Skeletal muscle cell (primary cell): ENCODE data around the gene WDR18.

Experiments used
- DNase-seq: peaks from one replicate; pipeline ENCODE4 v3.0.0-alpha.2; 2010; ENCODE audit warnings: low read depth
- H3K4me3 ChIP-seq: 2 replicates; pipeline ENCODE4 v1.5.1; 2011; ENCODE audit warnings: low read depth, mild to moderate bottlenecking, control low read depth, low read length, moderate library complexity

WDR18 gene

GRCh38 chr19:988081-988480 is 3.9 kb downstream of the WDR18 start:
- H3K4me3 ChIP-seq = no peak overlapping the region
- DNase-seq = no peak

DNA sequence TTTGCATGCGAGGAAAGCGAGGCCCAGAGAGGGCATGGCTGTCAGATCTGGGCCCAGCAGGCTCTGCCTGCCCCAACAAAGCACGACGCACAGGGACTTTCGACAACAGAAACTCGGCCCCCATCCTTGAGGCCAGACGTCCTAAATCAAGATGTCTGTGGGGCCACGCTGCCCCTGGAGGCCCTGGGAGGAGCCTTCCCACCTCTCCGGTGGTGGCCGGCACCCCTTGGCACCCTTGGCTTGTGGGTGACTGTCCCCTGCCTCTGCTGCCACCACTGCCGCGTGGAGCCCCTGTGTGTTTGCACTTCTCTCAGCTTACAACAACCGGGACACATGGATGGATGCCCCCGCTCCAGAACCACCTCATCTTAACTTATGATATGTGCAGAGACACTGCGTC is 4.4 kb downstream of the WDR18 start:
- H3K4me3 ChIP-seq = no peak overlapping the region

GRCh38 chr19:989381-990081 is 5.4 kb downstream of the WDR18 start:
- no peak for DNase-seq
- no peak overlapping the region for H3K4me3 ChIP-seq

More for the DNA sequence above, 4.4 kb downstream of the WDR18 start:
- no peak for DNase-seq

GRCh38 chr19:990119-990571 is 6.0 kb downstream of the WDR18 start:
- H3K4me3 ChIP-seq = no peak overlapping the region
- DNase-seq = no peak

GRCh38 chr19:990746-991145 is 6.6 kb downstream of the WDR18 start:
- H3K4me3 ChIP-seq = no peak overlapping the region
- no peak for DNase-seq

DNA sequence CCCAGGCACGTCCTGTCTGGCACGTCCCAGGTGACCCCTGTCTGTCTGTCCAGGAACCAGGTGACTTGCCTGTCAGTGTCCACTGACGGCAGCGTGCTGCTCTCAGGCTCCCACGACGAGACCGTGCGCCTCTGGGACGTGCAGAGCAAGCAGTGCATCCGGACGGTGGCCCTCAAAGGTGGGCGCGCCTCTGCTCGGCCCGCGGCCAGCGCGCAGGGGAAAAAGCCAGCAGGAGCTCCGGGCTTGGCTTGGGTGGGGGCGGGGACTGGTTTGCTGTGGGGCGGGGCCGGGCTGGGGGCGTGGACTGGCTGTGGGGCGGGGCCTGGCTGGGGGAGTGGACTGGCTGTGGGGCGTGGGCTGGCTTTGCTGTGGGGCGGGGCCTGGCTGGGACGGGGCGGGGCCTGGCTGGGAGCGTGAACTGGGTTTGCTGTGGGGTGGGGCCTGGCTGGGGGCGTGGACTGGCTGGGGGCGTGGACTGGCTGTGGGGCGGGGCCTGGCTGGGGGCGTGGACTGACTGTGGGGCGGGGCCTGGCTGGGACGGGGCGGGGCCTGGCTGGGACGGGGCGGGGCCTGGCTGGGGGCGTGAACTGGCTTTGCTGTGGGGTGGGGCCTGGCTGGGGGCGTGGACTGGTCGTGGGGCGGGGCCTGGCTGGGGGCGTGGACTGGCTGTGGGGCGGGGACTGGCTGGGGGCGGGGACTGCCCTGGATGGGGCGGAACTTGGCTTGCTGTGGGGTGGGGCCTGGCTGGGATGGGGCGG is 7.2 kb downstream of the WDR18 start:
- no peak overlapping the region for H3K4me3 ChIP-seq
- DNase-seq = peak; percentile 17

DNA sequence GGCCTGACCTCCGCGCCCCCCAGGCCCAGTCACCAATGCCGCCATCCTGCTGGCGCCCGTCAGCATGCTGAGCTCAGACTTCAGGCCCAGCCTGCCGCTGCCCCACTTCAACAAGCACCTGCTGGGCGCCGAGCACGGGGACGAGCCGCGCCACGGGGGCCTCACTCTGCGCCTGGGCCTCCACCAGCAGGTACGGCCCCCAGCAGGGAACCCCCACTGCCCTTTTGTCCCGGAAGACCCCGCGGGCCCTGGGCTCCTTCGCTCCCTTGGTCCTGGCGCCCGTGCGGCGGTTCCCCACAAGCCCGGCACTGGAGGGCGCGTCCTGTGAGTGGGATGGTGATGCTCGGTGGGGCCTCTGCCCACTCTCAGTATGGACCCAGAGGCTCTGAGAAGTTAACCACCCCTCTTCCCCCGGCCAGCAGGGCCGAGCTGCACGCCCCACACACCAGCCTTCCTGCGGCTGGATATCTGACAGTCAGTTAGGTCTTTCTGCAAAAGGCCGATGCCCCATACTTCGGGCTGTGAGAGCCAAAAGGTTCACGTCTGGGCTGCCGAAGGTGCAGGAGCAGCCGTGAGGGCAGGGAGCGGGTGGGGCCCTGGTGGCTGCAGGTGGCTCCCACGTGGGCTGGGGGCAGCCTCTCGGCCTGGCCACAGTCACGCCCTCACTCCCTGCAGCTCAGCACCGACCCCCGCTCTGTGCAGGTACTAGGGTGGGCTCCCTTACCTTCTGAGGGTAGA is 8.0 kb downstream of the WDR18 start:
- DNase-seq = no peak
- H3K4me3 ChIP-seq = no peak overlapping the region

DNA sequence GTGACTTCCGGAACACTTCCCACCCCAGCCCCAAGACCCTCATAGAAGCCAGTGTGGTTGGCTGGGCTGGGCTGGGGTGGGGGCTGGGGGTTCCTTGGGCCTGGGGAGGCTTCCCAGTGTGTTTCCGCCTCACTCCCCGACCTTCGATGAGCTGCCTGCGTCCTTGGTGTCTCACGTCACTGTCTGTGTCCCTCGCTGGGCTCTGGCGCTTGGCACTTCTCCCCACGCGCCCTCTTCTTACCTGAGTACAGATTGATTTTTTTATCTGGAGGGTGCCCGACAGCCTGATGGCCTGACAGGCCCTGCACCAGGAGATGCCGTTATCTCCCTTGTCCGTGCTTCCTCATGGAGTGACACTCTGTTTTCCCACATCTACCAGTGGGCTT is 8.5 kb downstream of the WDR18 start:
- no peak overlapping the region for H3K4me3 ChIP-seq
- DNase-seq = no peak

GRCh38 chr19:993361-993830 is 9.3 kb downstream of the WDR18 start:
- H3K4me3 ChIP-seq = no peak overlapping the region
- no peak for DNase-seq

- no peak for DNase-seq
- H3K4me3 ChIP-seq = no peak overlapping the region
Observed at GRCh38 chr19:993831-994393, 9.8 kb downstream of the WDR18 start.

DNA sequence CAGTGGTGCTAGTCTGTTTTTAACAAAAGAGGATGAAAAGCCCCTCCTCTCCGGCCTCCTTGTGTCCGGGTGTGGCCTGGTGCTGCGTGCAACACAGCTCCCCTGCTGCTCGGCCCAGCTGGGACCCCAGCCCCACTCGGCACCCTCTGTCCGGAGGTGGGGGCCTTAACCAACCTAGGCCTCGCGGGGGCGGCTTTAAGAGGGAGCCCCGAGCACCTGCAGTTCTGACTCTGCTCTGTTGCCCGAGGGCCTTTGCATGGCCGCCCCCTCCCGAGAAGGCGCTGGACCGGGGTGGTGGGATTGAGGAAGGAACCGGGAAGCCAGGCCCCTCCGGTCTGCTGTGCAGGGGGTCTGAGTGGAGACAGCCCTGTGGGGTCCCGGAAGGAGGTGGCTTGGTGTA is 10.4 kb downstream of the WDR18 start:
- no peak for DNase-seq
- no peak overlapping the region for H3K4me3 ChIP-seq

DNA sequence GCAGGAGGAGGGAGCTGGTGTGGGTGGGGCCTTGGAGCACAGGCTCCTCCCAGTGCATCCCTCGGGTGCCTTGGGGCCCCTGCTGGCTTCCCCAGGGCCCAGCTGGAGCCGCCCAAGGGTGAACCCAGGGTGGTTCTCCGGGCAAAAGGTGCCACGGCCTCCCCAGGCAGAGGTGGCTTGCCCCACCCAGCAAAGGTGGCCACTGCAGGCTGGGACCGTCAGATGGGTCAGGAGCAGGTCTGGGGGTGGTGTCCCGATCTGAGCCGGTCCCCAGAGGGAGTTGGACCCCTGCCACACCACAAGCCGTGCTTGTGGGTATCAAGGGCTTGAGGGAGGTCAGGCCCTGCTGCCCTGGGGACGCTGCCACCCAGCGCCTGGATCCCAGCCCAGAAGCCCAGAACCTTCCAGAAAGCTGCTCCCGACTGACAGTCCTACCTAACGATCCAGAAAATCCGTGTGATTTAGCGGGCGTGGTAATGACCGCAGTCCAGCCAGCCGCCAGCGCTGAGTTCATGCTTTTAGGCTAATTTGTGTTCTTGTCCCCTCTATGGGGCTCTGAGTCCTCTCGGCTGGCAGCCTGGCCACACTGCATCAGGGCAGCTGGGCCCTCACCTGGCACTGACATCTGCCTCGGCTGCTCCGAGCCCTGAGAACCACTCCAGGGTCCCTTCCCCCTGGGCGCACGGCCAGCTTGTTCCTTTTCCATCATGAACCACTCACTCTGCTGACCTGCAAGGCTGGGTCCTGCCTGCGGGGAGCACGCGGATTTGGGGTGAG is 11.1 kb downstream of the WDR18 start:
- DNase-seq = no peak
- H3K4me3 ChIP-seq = no peak overlapping the region

DNA sequence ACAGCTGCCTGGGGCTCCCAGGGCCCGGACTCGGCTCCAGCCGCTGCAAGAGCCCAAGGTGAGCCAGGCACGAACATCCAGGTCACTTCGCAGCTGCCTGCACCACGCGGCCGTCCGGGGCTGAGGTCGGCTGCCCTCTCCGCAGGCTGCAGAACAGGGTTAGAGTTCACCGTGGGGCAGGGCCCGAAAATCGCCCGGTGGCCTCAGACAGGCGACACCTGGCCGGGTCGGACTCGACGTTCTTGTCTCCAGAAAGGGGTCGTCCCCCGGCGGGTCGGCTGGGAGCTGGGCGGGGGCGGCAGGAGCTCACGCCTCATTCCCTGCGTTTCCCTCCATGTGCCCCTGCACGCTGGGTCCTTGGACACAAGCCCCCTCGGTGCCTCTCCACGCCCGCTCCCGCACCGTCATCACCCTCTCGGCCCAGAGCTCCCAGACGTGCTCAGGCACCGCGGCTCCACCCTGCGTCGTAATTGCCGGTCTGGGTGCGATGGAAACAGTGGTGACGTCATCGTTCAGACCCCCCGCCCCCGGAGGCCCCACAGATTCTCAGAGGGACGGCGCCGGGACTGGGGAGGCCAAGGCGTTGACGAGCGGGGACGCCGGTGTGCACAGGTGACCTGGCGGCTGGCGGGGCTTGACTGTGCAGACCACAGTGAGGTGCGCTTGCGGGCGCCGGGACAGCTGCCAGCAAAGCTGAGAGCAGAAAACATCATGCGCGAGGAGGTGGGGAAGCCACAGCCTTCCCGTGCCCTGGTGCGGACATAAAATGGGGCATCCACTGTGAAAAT is 12.1 kb downstream of the WDR18 start:
- H3K4me3 ChIP-seq = peak overlapping the region; percentile 36
- DNase-seq = no peak

- H3K4me3 ChIP-seq = no peak overlapping the region
- DNase-seq = no peak
Observed at GRCh38 chr19:998064-998463, 13.9 kb downstream of the WDR18 start.

GRCh38 chr19:999379-999719 is 15.2 kb downstream of the WDR18 start:
- no peak overlapping the region for H3K4me3 ChIP-seq
- no peak for DNase-seq

GRCh38 chr19:1000095-1000494 is 15.9 kb downstream of the WDR18 start, which contains the start of gene GRIN3B:
Gene GRIN3B (plus strand): TSS chr19:1000419. CDS start chr19:1000438, 19 bp downstream.
- DNase-seq = no peak
- H3K4me3 ChIP-seq = peak within 1 kb of the TSS; percentile 34

- peak overlapping the region; percentile 34 for H3K4me3 ChIP-seq
Observed at GRCh38 chr19:1000591-1001537, 16.7 kb downstream of the WDR18 start.

More at GRCh38 chr19:1000591-1001537, 16.7 kb downstream of the WDR18 start:
- no peak for DNase-seq
